ENCODE results near the gene IDH3G. TPM values are rescaled to one million over a fixed set of nuclear protein-coding genes. Genes with fewer than 3 reads are reported as not detected.

IDH3G gene
- total and polyA plus RNA-seq, 2 donors (not counting 3 experiments of a cell fraction or from before 2014, with no cell fraction given): 57.7 to 116 TPM

- Histone ChIP-seq H3K27ac (ENCODE audit: insufficient read depth, low read depth, low read length) (peak overlapping the region; percentile 75), H3K9me1 (replicated peaks; ENCODE audit: control insufficient read depth, extremely low read depth, insufficient read depth, low read length) (no peaks in the 10 kb centered on the region), H3K4me2 (ENCODE audit: insufficient read depth, low read length) (peak overlapping the region; percentile 55), H2AFZ (ENCODE audit: low read depth, low read length) (peak overlapping the region; percentile 31), H4K20me1 (replicated peaks; ENCODE audit: control insufficient read depth, extremely low read depth, insufficient read depth, low read length) (no peaks in the 10 kb centered on the region), H3K36me3 (ENCODE audit: control insufficient read depth in 2 of 2, extremely low read depth in 1 of 2, insufficient read depth in 2 of 2, low read length in 2 of 2) (peaks cover 0 to 1% of the 10 kb centered on the region in 2 experiments), H3K4me3 (replicated peaks in 1 of 3; ENCODE audit: insufficient read depth in 1 of 3, low read depth in 1 of 3, low read length in 3 of 3) (peak overlapping the region in 1 of 3 experiments; percentile 11), H3K9me3 (replicated peaks; ENCODE audit: control insufficient read depth, insufficient read depth, low read length) (no peaks in the 10 kb centered on the region), H3K79me2 (ENCODE audit: control insufficient read depth, insufficient read depth, low read length) (no peaks in the 10 kb centered on the region), H3K9ac (replicated peaks; ENCODE audit: extremely low read depth, insufficient read depth, low read length) (peak overlapping the region; percentile 42), H3K4me1 (ENCODE audit: control insufficient read depth, extremely low read depth, insufficient read depth, low read length) (peaks cover 20% of the 10 kb centered on the region), H3K27me3 (ENCODE audit: control insufficient read depth in 2 of 2, insufficient read depth in 2 of 2, low read length in 2 of 2) (no peaks in the 10 kb centered on the region)
- TF ChIP-seq POLR2AphosphoS5 (IDR thresholded peaks at IDR 0.05; ENCODE audit: insufficient read depth, low read depth, low read length) (peak; percentile 52), CTCF (IDR thresholded peaks at IDR 0.05; ENCODE audit: extremely low read depth in 1 of 2, insufficient read depth in 1 of 2, low read depth in 1 of 2, low read length in 2 of 2) (no peak), MYC (IDR thresholded peaks at IDR 0.05; ENCODE audit: low read depth, low read length) (no peak)
- POLR2A ChIA-PET: interaction anchor here (0.8 kb wide), 1 partner anchor 161 kb away, joined by 3 read pairs; the partner anchor contains the start of gene ARHGAP4
- FAIRE-seq: peak; percentile 88
- dilution Hi-C loops (cut with MboI; ENCODE audit: extremely low pct_ligation_motif_present, low sequenced_read_pairs): no loop called here
- BruUV-seq (replicated peaks): no TSS peak
- intact Hi-C loops (cut with micrococcal nuclease): loop anchor here (1.0 to 10.0 kb wide), 3 partner anchors 29 to 279 kb away; partner anchors contain the start of genes IDH3G and SSR4
- peak; percentile 52 for DNase-seq (ENCODE audit: low read depth, low spot score)
- CTCF ChIA-PET: interaction anchor here (0.8 to 4.6 kb wide), 3 partner anchors 14 to 184 kb away, joined by 3 to 68 read pairs (median 20); no protein-coding TSS in a partner anchor
Measured at GRCh38 chrX:153765138-153766079, 28.8 kb downstream of the IDH3G start.

All from endothelial cell of umbilical vein (primary cell).